HG03442 (cell line): ENCODE data around the gene VGF.
"Not testable (repeated sequence)": the region's sequence is repeated elsewhere in the genome, so short reads cannot be mapped to it uniquely, and the experiment has no call there.

Experiments used
- ATAC-seq: cut with Tn5 transposase; IDR thresholded peaks from one replicate; pipeline ENCODE4 v1.9.1; 2021; ENCODE audit warnings: mild to moderate bottlenecking, moderate library complexity; ENCODE audit not compliant: unreplicated experiment

The VGF gene

DNA sequence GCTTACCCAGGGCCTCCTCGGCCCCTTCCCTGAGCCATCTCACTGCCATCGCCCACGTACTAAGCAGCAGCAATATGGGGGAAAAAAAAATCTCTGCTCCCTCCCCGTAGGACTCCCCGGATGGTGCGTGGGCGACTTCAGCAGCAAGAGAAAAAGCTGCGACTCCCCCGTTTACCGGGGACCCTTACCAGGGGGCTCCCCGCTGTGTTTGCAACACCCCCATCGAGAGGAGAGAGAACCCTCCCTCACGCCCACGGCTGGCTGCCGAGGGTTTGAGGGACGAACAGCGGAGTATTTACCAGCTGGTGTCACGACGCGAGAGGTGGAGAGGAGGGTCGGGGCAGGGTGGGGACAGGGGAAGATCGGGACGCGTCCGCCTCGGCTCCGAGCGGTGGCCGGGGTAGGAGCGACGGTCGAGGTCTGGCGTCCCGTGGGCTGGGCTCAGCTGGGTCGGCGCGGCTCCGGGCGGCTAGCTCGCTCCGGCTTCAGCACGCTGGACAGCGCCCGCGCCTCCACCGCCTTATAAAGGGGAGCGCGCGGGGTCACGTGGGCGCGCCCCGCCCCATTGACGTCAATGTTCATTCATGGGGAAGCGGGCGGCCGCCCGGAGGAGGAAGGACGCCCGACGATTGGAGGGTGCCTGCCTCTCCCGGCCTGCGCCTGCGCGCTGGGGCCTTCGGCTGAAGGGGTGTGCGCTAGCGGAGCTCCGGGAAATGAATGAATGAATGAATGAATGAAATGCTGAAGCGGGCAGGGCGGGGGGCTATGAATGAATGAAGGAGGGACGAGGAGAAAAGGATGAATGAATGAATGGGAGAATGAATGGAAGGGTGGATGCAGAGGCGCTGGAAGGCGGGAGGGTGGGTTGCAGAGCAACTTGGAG, at the start of gene VGF:
Gene VGF (minus strand): TSS at position 495 of the 883 bp plus-strand sequence. CDS start 726 bp downstream, outside the sequence.
- peak; percentile 55 for ATAC-seq

DNA sequence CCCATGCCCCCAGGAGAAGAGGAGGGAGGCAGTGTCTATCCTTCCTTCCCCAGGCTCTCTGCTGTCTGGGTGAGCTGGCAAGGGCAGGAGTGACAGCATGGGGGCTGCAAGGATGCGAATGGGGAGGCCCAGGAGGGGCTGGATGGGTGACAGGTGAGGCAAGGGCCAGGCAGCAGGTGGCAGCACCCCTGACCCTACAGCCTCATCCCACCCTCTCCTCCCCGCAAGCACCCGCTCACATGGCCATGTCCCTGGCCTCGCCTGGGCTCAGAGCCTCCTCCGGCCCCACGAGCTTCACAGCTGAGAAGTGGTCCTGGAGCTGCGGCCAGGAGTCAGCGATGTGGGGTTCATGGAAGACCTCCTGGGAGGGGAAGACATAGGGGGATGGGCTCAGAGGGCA, 46.6 kb upstream of the VGF start:
- no peak for ATAC-seq

DNA sequence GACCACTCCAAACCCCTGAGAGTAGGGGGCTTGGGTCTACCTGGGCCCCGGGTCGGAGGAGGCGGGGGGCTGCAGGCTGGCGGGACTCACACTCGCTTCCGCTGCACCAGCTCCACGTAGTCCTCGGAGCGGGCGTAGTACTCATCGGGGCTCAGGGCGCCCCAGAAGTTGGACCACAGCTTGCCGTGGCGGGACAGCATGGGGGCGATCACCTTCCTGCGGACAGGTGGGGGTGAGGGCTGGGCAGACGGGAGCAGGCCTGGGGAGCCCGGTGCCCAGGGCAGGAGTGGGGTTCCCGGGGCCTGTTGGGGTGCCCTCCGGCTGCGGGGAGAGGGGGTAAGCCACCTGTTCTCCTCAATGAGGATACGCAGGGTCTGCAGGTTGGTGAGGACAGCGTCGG, 46.1 kb upstream of the VGF start:
- ATAC-seq = no peak

DNA sequence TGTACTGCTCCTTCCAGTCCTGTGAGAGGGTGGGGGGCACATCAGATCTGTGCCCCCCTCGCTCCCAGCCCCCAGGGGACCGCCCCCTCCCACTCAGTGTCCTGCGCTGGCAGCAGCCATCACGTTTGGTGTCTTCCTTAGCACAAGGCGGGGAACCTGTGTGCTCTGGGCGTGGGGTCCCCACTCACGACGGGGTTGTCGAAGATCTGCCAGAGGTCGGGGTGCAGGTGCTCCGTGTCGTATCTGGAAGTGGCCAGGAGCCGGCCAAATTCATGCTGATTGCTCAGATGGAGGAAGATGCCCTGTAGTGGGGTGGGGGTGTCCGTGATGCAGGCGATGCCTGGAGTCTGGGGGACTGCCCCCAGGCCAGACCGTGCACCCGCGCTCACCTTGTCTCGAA, 44.8 kb upstream of the VGF start:
- ATAC-seq = no peak

GRCh38 chr7:101208794-101209193, 43.4 kb upstream of the VGF start:
- no peak for ATAC-seq

- ATAC-seq = no peak
Measured at GRCh38 chr7:101207459-101207858, 42.1 kb upstream of the VGF start.

DNA sequence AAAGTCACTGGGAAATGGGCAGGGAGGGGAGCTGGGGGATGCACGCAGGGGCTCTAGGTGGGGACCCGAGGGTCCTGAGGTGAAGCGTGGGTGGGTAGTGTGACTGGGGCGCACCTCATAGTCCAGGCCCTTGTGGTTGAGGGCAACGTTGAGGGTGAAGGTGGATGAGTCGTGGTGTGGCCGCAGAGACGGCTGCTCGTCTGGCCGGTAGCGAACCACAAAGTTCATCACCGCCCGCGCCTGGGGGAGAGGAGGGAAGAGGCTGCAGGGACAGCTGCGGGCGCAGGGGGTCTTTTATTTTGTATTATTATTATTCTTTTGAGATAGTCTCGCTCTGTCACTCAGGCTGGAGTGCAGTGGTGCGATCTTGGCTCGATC, 41.3 kb upstream of the VGF start:
- no peak for ATAC-seq

DNA sequence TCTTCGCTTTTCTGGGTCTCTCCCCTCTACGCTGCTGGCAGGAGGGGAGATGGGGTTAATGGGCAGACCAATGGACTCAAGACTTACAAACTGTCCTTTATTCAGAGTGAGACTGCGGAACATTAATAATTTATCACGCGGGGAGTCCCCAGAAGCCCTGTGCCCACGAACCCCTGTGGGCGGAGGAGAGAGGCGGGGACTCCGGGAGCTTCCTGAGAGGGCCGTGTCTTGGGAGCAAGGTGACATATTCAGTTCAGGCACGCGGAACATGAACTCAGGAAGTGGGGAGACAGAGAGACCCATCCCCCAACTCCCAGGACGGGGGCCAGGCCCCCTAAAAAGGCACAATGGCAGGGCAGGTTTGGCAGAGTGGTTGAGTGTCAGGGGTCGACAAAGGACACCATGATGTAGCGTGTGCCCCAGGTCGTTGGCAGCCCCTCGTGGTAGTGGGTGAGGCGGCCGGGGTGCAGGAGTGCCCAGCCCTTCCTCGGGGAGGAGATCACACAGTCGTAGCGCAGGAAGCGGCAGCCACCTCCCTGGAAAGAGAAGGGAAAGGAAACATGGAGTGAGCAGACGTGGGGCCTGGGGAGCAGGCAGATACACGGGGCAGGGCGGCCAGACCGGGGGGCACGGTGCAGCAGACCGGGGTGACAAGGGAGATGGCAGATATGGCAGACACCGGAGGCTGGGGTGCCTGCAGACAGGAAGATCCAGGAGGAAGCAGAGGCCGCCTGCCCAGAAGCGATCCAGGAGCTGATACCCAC, 40.7 kb upstream of the VGF start:
- ATAC-seq = no peak

DNA sequence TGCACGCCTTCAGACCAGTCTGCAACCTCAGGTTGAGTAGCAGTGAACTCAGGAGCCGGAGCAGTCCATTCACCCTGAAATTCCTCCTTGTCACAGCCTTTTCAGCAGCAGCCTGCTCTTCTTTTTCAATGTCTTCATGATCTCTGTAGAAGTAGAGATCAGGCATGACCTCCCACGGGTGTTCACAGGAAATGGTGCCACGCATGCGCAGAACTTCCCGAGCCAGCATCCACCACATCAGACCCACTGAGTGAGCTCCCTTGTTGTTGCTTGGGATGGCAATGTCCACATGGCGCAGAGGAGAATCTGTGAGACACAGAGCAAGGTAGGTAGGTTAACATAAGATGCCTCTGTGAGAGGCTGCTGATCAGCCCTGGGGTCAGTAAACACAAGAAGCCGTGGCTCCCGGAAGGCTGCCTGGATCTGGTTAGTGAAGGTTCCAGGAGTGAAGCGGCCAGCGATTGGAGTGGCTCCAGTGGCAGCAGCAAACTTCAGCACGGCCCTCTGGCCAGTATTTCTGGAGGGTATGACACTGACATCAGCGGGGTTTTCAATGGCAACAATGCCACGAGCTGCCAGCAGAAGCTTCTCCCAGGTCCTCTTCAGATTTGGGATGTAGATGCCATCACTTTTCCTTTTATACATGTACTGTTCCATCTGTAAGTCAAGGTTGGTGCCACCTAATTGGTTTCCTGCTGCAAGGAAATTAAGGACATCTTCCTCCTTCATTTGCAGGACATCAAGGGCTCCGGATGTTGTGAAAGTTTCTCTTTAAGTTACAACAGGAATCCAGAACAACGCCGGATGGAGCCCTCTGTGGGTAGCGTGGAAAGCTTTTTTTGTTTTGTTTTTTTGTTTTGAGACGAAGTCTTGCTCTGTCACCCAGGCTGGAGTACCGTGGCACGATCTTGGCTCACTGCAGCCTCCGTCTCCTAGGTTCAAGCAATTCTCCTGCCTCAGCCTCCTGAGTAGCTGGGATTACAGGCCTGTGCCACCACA, 38.7 kb upstream of the VGF start:
- ATAC-seq = not testable (repeated sequence)

DNA sequence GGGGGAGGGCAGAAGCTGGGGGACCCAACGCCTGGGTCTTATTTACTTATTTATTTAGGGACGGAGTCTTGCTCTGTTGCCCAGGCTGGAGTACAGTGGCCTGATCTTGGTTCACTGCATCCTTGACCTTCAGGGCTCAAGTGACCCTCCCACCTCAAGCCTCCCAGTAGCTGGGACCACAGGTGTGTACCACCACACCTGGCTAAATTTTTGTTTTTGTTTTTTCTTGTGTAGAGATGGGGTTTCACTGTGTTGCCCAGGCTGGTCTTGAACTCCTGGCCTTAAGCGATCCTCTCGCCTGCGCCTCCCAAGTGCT, 37.2 kb upstream of the VGF start:
- ATAC-seq = no peak

GRCh38 chr7:101201695-101202602, 36.6 kb upstream of the VGF start:
- no peak for ATAC-seq

DNA sequence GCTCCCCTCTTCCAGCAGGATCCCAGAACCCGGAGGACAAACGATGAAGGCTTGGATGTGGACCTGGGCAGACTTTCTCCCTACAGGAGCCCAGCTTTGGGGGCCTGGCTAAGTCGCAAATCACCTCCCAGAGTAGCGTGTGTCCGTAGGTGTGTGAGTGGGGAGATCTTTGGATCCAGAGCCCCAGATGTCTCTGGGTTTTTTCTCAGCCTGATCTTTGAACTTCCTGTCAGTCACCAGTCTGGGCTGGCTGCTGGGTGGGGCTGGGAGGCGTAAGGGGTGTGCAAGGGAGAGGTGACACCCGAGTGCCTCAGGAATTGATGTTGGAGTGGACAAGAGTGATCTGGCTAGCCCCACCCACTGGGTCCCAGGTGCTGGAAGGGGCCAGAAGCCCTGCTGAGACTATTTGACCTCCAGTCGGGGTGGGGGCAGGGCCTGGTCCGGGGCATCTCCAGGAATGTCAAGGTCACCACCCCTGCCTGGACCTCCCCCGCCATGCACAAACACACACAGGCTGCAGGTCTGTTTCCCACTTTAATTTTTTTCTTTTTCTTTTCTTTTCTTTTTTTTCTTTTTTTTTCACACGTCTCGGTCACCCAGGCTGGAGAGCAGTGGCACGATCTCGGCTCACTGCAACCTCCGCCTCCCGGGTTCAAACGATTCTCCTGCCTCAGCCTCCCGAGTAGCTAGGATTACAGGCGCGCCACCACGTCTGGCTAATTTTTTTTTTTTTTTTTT, 35.7 kb upstream of the VGF start, which contains the start of gene MOGAT3:
Gene MOGAT3 (minus strand): TSS at position 175 of the 738 bp plus-strand sequence. CDS start 182 bp downstream, outside the sequence.
- no peak for ATAC-seq

DNA sequence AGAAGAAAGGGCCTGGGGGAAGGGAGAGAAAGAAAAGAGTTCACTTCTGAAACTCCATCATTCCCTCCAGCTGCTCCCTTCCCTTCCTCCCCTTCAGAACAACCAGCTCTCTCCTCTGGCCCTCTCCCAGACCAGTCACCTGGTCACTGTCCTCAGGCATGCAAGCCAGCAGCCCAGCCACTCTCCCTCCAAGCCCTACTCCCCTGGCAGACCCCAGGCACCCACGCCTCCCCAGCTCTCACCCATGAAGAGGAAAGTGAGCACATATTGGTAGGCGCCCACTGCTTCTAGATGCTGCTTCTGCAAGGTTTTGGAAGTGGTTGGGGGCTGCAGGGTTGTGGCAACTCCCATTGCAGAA, 35.1 kb upstream of the VGF start:
- ATAC-seq = no peak

DNA sequence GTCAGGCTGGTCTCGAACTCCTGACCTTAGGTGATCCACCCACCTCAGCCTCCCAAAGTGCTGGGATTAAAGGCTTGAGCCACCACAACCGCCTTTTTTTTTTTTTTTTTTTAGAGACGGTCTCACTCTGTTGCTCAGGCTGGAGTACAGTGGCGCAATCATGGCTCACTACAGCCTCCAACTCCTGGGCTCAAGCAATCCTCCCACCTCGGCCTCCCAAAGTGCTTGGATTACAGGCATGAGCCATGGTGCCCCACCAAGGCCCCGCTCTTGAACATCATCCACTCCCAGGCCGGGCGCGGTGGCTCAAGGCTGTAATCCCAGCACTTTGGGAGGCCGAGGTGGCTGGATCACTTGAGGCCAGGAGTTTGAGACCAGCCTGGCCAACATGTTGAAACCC, 34.2 kb upstream of the VGF start:
- not testable (repeated sequence) for ATAC-seq

DNA sequence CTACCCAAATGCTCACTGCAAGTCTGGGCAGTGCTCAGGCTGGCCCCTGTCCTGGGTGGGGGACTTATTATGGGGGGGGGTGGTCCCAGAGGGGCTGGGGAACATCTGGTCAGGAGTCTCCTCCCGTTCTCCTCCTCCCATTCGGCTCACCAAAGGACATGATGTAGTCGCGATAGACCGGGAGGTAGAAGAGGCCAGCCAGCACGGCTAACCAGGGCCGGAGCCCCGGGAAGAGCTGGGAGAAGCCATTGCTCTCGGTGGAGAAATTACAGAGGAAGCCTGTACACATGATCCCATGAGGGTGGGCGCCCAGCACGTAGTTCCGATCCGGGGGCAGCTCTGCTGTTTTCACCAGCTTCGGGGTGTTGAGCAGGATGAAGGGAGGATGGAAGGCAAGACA, 33.1 kb upstream of the VGF start:
- no peak for ATAC-seq

- ATAC-seq = no peak
Measured at GRCh38 chr7:101197991-101198390, 32.6 kb upstream of the VGF start.

GRCh38 chr7:101195884-101196283, 30.5 kb upstream of the VGF start:
- ATAC-seq = no peak

DNA sequence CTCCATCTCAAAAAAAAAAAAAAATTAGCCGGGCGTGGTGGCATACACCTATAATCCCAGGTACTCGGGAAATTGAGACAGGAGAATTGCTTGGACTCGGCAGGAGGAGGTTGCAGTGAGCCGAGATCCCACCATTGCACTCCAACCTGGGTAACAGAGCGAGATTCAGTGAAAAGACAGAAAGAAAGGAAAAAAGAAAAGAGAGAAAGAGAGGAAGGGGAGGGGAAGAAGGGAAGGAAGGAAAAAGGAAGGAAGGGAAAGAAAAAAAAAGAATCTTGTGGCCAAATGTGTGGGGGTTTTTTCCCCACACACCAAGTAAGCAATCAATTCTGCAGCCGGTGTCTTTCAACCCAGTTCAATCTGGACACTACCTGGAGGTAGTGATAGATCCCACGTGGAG, 23.7 kb upstream of the VGF start:
- ATAC-seq = no peak

GRCh38 chr7:101186844-101187428, 21.6 kb upstream of the VGF start:
- no peak for ATAC-seq
